ENCODE results near the gene NDUFA11.

GRCh38 chr19:5949792-5950305 lies 46.3 kb upstream of the NDUFA11 start:
- TF ChIP-seq, protein P1, sequence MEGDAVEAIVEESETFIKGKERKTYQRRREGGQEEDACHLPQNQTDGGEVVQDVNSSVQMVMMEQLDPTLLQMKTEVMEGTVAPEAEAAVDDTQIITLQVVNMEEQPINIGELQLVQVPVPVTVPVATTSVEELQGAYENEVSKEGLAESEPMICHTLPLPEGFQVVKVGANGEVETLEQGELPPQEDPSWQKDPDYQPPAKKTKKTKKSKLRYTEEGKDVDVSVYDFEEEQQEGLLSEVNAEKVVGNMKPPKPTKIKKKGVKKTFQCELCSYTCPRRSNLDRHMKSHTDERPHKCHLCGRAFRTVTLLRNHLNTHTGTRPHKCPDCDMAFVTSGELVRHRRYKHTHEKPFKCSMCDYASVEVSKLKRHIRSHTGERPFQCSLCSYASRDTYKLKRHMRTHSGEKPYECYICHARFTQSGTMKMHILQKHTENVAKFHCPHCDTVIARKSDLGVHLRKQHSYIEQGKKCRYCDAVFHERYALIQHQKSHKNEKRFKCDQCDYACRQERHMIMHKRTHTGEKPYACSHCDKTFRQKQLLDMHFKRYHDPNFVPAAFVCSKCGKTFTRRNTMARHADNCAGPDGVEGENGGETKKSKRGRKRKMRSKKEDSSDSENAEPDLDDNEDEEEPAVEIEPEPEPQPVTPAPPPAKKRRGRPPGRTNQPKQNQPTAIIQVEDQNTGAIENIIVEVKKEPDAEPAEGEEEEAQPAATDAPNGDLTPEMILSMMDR (IDR thresholded peaks at IDR 0.05) = no peak
- no peak for TF ChIP-seq EZH2 (IDR thresholded peaks at IDR 0.05; ENCODE audit: borderline replicate concordance, insufficient read depth, low read depth, low read length, poor library complexity, severe bottlenecking)

Measured in B cell (primary cell).